Neural cell (in vitro differentiated cells): Measurements from ENCODE around the gene POC5. TPM values are rescaled to one million over a fixed set of nuclear protein-coding genes. Genes with fewer than 3 reads are reported as not detected.

Experiments used
- H2AFZ ChIP-seq: fragments of 200-600, 300-800 bp; sonication (generic), shearing (Covaris generic); 2 replicates; pipeline ENCODE4 v1.6.0; 2014; ENCODE audit warnings: low read depth, mild to moderate bottlenecking, antibody characterized with exemption, low read length, moderate library complexity
- H3F3A ChIP-seq: fragments of 200-600 bp; shearing (Covaris generic); 2 replicates; pipeline ENCODE4 v1.6.1; 2016; ENCODE audit warnings: mild to moderate bottlenecking, moderate library complexity, mixed read lengths, antibody characterized with exemption, low read length; ENCODE audit not compliant: insufficient read depth, poor library complexity, severe bottlenecking
- H3K27ac ChIP-seq: fragments of 200-600, 300-800 bp; sonication (generic), shearing (Covaris generic); 2 replicates; pipeline ENCODE4 v1.5.1; 2014; ENCODE audit warnings: mild to moderate bottlenecking, low read length, moderate library complexity
- H3K27me3 ChIP-seq: fragments of 300-800, 200-600 bp; sonication (generic), shearing (Covaris generic); 2 replicates; pipeline ENCODE4 v1.6.0; 2014; ENCODE audit warnings: mild to moderate bottlenecking, low read depth, low read length, moderate library complexity; ENCODE audit not compliant: insufficient read depth
- H3K36me3 ChIP-seq: fragments of 300-800, 200-600 bp; sonication (generic), shearing (Covaris generic); 2 replicates; pipeline ENCODE4 v1.5.1; 2014; ENCODE audit warnings: mild to moderate bottlenecking, antibody characterized with exemption, low read length, moderate library complexity; ENCODE audit not compliant: insufficient read depth
- H3K4me2 ChIP-seq: fragments of 300-800, 200-600 bp; sonication (generic), shearing (Covaris generic); 2 replicates; pipeline ENCODE4 v1.6.0; 2014; ENCODE audit warnings: mild to moderate bottlenecking, low read length
- H3K4me3 ChIP-seq: fragments of 300-800, 200-600 bp; sonication (generic), shearing (Covaris generic); 2 replicates; pipeline ENCODE4 v1.5.1; 2014; ENCODE audit warnings: mild to moderate bottlenecking, low read length, moderate library complexity
- H3K79me2 ChIP-seq: fragments of 200-600 bp; shearing (Covaris generic); replicated peaks from 2 replicates; pipeline ENCODE4 v1.6.0; 2014; ENCODE audit warnings: mild to moderate bottlenecking, low read length, moderate library complexity; ENCODE audit not compliant: insufficient read depth
- H3K9ac ChIP-seq: fragments of 300-800, 200-600 bp; sonication (generic), shearing (Covaris generic); 2 replicates; pipeline ENCODE4 v1.6.1; 2016; ENCODE audit warnings: mild to moderate bottlenecking, low read length, mixed read lengths
- H3K9me2 ChIP-seq: fragments of 200-600 bp; shearing (Covaris generic); 2 replicates; pipeline ENCODE4 v1.6.1; 2016; ENCODE audit warnings: mild to moderate bottlenecking, low read length, mixed read lengths; ENCODE audit not compliant: insufficient read depth
- H3K9me3 ChIP-seq: fragments of 200-600, 300-800 bp; sonication (generic), shearing (Covaris generic); 2 replicates; pipeline ENCODE4 v1.6.1; 2016; ENCODE audit warnings: mild to moderate bottlenecking, mixed run types, low read length, moderate library complexity, mixed read lengths
- H4K20me1 ChIP-seq: fragments of 200-600 bp; shearing (Covaris generic); 2 replicates; pipeline ENCODE4 v1.6.1; 2016; ENCODE audit warnings: mild to moderate bottlenecking, mixed run types; ENCODE audit not compliant: insufficient read depth
- CTCF ChIP-seq: fragments of 450-650 bp; IDR thresholded peaks from 2 replicates; pipeline ENCODE4 v1.5.1; 2014; ENCODE audit warnings: antibody characterized with exemption, mild to moderate bottlenecking, moderate library complexity; ENCODE audit not compliant: poor library complexity, severe bottlenecking
- EP300 ChIP-seq: fragments of 450-650 bp; conservative IDR thresholded peaks from 2 replicates; pipeline ENCODE4 v1.6.1; 2014; ENCODE audit warnings: antibody characterized with exemption, mild to moderate bottlenecking, moderate library complexity; ENCODE audit not compliant: poor library complexity, severe bottlenecking
- EZH2 ChIP-seq: fragments of 200-600, 300-800 bp; shearing (Covaris generic), sonication (generic); IDR thresholded peaks from 2 replicates; pipeline ENCODE4 v1.6.1; 2014; ENCODE audit warnings: antibody characterized with exemption, low read length, borderline replicate concordance, mild to moderate bottlenecking; ENCODE audit not compliant: insufficient read depth, poor library complexity, severe bottlenecking
- MXI1 ChIP-seq: fragments of 450-650 bp; conservative IDR thresholded peaks from 2 replicates; pipeline ENCODE4 v1.6.1; 2014; ENCODE audit warnings: antibody characterized with exemption, mild to moderate bottlenecking; ENCODE audit not compliant: poor library complexity, severe bottlenecking
- POLR2AphosphoS5 ChIP-seq: IDR thresholded peaks from 2 replicates; pipeline ENCODE4 v1.6.1; 2012
- RAD21 ChIP-seq: fragments of 450-650 bp; conservative IDR thresholded peaks from 2 replicates; pipeline ENCODE4 v1.6.1; 2014; ENCODE audit warnings: antibody characterized with exemption, mild to moderate bottlenecking, moderate library complexity
- REST ChIP-seq: IDR thresholded peaks from 2 replicates; pipeline ENCODE4 v1.6.1; 2012; ENCODE audit warnings: borderline replicate concordance
- SMC3 ChIP-seq: fragments of 450-650 bp; conservative IDR thresholded peaks from 2 replicates; pipeline ENCODE4 v1.6.1; 2014; ENCODE audit warnings: antibody characterized with exemption, mild to moderate bottlenecking, moderate library complexity; ENCODE audit not compliant: poor library complexity
- TAF1 ChIP-seq: IDR thresholded peaks from 2 replicates; pipeline ENCODE4 v1.6.1; 2012; ENCODE audit warnings: low read depth
- polyA plus RNA-seq: library from polyadenylated mRNA; depleted of rRNA; stranded (reverse); fragments of >200 nt; gene quantifications from 2 replicates; pipeline ENCODE4 v1.2.3, GENCODE V29; 2014

POC5 gene
- polyA plus RNA-seq, 1 donor from 2014 or later = 36.1 TPM

- TF ChIP-seq CTCF (no peak), RAD21 (no peak), TAF1 (no peak), POLR2AphosphoS5 (no peak), REST (no peak), EZH2 (no peak), EP300 (no peak), SMC3 (no peak), MXI1 (no peak)
- no peaks in the 10 kb centered on the region for H3K9me2 ChIP-seq
- H3K4me2 ChIP-seq = no peak overlapping the region
- H3F3A ChIP-seq = no peaks in the 10 kb centered on the region
- H3K27me3 ChIP-seq = no peaks in the 10 kb centered on the region
- H3K79me2 ChIP-seq = no peaks in the 10 kb centered on the region
- H3K9ac ChIP-seq = no peak overlapping the region
- H3K27ac ChIP-seq = no peak overlapping the region
- H3K9me3 ChIP-seq = no peaks in the 10 kb centered on the region
- no peak overlapping the region for H3K4me3 ChIP-seq
- H4K20me1 ChIP-seq = no peaks in the 10 kb centered on the region
- H3K36me3 ChIP-seq = no peaks in the 10 kb centered on the region
- H2AFZ ChIP-seq = no peak overlapping the region
Measured at GRCh38 chr5:75632321-75632720, 84.9 kb downstream of the POC5 start.

- H3K9me3 ChIP-seq = no peaks in the 10 kb centered on the region
- no peak overlapping the region for H3K27ac ChIP-seq
- H3K4me2 ChIP-seq = no peak overlapping the region
- H3K9me2 ChIP-seq = no peaks in the 10 kb centered on the region
- no peaks in the 10 kb centered on the region for H4K20me1 ChIP-seq
- no peaks in the 10 kb centered on the region for H3K27me3 ChIP-seq
- no peaks in the 10 kb centered on the region for H3F3A ChIP-seq
- no peak overlapping the region for H2AFZ ChIP-seq
- no peak overlapping the region for H3K9ac ChIP-seq
- no peaks in the 10 kb centered on the region for H3K36me3 ChIP-seq
- no peaks in the 10 kb centered on the region for H3K79me2 ChIP-seq
- no peak for TF ChIP-seq MXI1
- TF ChIP-seq EP300 = no peak
- no peak for TF ChIP-seq EZH2
- TF ChIP-seq POLR2AphosphoS5 = no peak
- no peak for TF ChIP-seq RAD21
- no peak for TF ChIP-seq SMC3
- TF ChIP-seq CTCF = no peak
- TF ChIP-seq REST = no peak
- no peak for TF ChIP-seq TAF1
- no peak overlapping the region for H3K4me3 ChIP-seq
Measured at GRCh38 chr5:75630875-75631274, 86.4 kb downstream of the POC5 start.
